Keratinocyte (primary cell): ENCODE measurements around the gene COL25A1.

Experiments
- EZH2 ChIP-seq: IDR thresholded peaks from one replicate; pipeline ENCODE4 v1.6.1; 2012; ENCODE audit warnings: inconsistent platforms, mild to moderate bottlenecking, low read length, moderate library complexity
- TF ChIP-seq, protein P1 (sequence below), 3 experiments: IDR thresholded peaks in 1 of 3; conservative IDR thresholded peaks in 1 of 3; optimal IDR thresholded peaks in 1 of 3; 2 replicates in 2 of 3; 3 replicates in 1 of 3; pipeline versions ENCODE3 to v1.5.1; 2011; ENCODE audit warnings: low read length in 3 of 3, mild to moderate bottlenecking in 3 of 3, moderate library complexity in 2 of 3, control low read depth in 1 of 3, inconsistent platforms in 1 of 3; ENCODE audit not compliant: insufficient read depth in 2 of 3; ENCODE audit errors: extremely low read depth in 1 of 3

DNA sequence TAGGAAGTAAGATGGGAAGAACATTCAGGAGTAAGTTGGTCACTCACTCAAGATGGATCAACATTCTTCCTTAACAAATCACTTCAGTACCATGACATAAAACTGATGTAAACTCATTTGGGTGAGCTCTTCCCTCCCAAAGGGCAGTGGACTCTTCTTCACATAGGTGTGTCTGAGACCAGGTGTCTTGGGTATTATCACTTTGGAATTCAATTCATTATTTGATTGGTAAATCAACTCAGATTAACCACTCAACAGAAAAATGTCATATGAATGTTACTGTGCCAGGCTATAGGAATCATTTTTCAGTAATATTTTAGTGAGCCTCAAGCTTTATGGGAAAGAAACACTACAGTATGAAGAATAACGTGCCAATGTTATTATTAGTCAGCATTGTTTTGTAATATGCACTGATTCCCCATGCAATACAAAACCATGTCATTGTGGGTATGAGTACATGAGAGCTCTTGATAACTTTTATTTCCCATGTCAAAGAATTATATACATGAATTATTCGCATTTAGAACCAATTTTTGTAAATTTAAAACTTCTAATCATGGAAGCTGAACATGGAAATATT lies 481.0 kb downstream of the COL25A1 start:
- TF ChIP-seq, protein P1, sequence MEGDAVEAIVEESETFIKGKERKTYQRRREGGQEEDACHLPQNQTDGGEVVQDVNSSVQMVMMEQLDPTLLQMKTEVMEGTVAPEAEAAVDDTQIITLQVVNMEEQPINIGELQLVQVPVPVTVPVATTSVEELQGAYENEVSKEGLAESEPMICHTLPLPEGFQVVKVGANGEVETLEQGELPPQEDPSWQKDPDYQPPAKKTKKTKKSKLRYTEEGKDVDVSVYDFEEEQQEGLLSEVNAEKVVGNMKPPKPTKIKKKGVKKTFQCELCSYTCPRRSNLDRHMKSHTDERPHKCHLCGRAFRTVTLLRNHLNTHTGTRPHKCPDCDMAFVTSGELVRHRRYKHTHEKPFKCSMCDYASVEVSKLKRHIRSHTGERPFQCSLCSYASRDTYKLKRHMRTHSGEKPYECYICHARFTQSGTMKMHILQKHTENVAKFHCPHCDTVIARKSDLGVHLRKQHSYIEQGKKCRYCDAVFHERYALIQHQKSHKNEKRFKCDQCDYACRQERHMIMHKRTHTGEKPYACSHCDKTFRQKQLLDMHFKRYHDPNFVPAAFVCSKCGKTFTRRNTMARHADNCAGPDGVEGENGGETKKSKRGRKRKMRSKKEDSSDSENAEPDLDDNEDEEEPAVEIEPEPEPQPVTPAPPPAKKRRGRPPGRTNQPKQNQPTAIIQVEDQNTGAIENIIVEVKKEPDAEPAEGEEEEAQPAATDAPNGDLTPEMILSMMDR (optimal IDR thresholded peaks at IDR 0.05 in 1 of 3, IDR thresholded peaks at IDR 0.05 in 1 of 3, conservative IDR thresholded peaks at IDR 0.05 in 1 of 3; ENCODE audit: extremely low read depth in 1 of 3, insufficient read depth in 2 of 3, low read length in 3 of 3) = no peak
- TF ChIP-seq EZH2 = no peak
